Measurements from ENCODE around the gene PIK3CG. TPM values are rescaled to one million over a fixed set of nuclear protein-coding genes. Genes with fewer than 3 reads are reported as not detected.

PIK3CG gene
- total and polyA plus RNA-seq, 10 of the 15 experiments (the other 5 are each of a cell fraction or from before 2014, with no cell fraction given): 0.79 to 7.6 (median 5.2) TPM

DNA sequence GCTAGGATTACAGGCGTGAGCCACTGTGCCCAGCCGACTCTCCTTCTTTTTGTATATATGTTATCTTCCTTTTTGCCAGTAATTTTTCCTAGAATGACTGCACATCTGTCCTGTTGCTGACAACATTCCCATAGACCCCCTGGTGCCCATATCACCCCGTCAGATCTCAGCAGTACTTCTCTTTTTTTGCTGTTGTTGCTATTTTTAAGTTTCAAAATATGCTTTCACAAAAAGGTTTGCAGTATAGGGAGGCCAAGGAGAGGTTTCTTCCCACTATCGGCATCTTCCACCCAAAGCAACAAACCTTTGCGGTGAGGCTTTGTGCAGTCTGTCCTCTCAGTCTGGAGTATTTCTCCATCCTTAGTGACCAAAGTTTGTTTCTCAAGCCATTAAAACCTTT, 23.1 kb downstream of the PIK3CG start:
- in situ Hi-C loops (cut with MboI): no loop called here
- ATAC-seq (no peak), FAIRE-seq (no peak), DNase-seq (ENCODE audit: low read depth, low spot score) (no peak)
- WGBS (ENCODE audit: insufficient coverage, insufficient replicate concordance, low lambda C conversion rate, missing lambda C conversion rate): 84% methylated on average over 5 of the region's 5 CpGs
- H3K27me3 ChIP-seq (replicated peaks in 1 of 2; ENCODE audit: control insufficient read depth in 2 of 2, insufficient read depth in 2 of 2, low read length in 1 of 2): no peaks in the 10 kb centered on the region
- BruUV-seq (replicated peaks): no TSS peak
- ChIA-PET RAD21 (ENCODE audit: unreplicated experiment) (no interaction called here), SMC1A (ENCODE audit: uncharacterized antibody, unreplicated experiment) (no interaction called here), POLR2A (no interaction called here), CTCF (interaction anchor here (0.6 kb wide), 1 partner anchor 234 kb away, joined by 3 read pairs; no protein-coding TSS in a partner anchor)
- peaks cover 0 to 3% of the 10 kb centered on the region in 2 experiments; a peak in 2 of 4 replicates for H3K36me3 ChIP-seq (ENCODE audit: control insufficient read depth in 2 of 2, insufficient read depth in 2 of 2, low read length in 1 of 2)
- no peak overlapping the region for H3K4me2 ChIP-seq (ENCODE audit: control insufficient read depth, insufficient read depth)
- no peaks in the 10 kb centered on the region for H4K20me1 ChIP-seq (ENCODE audit: control insufficient read depth, insufficient read depth)
- intact Hi-C loops (cut with micrococcal nuclease; ENCODE audit: unreplicated experiment): no loop called here
- H3K9me3 ChIP-seq (replicated peaks; ENCODE audit: control insufficient read depth, insufficient read depth, low read length): no peaks in the 10 kb centered on the region; the same call in 2 of the 3 replicates
- peaks cover 16% of the 10 kb centered on the region for H3K4me1 ChIP-seq (ENCODE audit: control insufficient read depth, insufficient read depth, low read length)
- TF ChIP-seq ZNF274 (IDR thresholded peaks at IDR 0.05; ENCODE audit: insufficient read depth, insufficient read length): no peak
- no peak for TF ChIP-seq WRNIP1 (IDR thresholded peaks at IDR 0.05; ENCODE audit: borderline replicate concordance, low read depth, low read length)
- no peak for TF ChIP-seq CBX3 (IDR thresholded peaks at IDR 0.05; ENCODE audit: borderline replicate concordance, low read depth)
- TF ChIP-seq BRCA1 (IDR thresholded peaks at IDR 0.05; ENCODE audit: low read depth, low read length): no peak
- no peak for TF ChIP-seq CBFB (IDR thresholded peaks at IDR 0.05; ENCODE audit: low read depth)
- H3K9ac ChIP-seq (ENCODE audit: control insufficient read depth, insufficient read depth, low read length): no peak overlapping the region
- no peaks in the 10 kb centered on the region for H3K79me2 ChIP-seq (ENCODE audit: control insufficient read depth, insufficient read depth, low read length)
- H3K4me3 ChIP-seq: no peak overlapping the region
- no peak overlapping the region for H2AFZ ChIP-seq (ENCODE audit: control insufficient read depth, low read depth, low read length)
- H3K27ac ChIP-seq (ENCODE audit: control insufficient read depth, insufficient read depth): no peak overlapping the region

DNA sequence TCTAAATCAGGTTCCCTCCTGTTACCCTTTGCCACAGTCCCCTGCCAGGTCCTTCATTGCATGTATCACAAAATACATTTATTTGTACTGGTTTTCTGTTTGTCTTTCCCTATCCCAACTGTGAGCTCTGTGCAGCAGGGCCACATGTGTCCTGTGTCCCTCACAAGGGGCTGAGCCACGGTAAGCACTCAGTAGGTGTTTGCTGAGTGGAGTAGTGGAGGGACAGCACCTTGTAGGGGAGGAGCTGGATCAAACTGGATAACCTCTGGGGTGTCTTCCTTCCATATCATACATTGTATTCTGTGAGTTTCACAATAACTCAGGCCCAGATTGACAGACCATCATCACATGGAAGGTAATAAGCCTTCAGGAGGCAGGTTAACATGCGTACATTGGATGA, 25.9 kb downstream of the PIK3CG start:
- ChIA-PET CTCF (no interaction called here), SMC1A (ENCODE audit: uncharacterized antibody, unreplicated experiment) (interaction anchor here (1.0 kb wide), 1 partner anchor 278 kb away, joined by 3 read pairs; the partner anchor contains the start of gene HBP1), POLR2A (no interaction called here), RAD21 (ENCODE audit: unreplicated experiment) (interaction anchor here (0.7 kb wide), 1 partner anchor 261 kb away, joined by 3 read pairs; no protein-coding TSS in a partner anchor)
- in situ Hi-C loops (cut with MboI) (no loop called here), intact Hi-C loops (cut with micrococcal nuclease; ENCODE audit: unreplicated experiment) (no loop called here)
- Histone ChIP-seq H3K79me2 (ENCODE audit: control insufficient read depth, insufficient read depth, low read length) (no peaks in the 10 kb centered on the region), H3K27ac (ENCODE audit: control insufficient read depth, insufficient read depth) (no peak overlapping the region), H3K4me3 (no peak overlapping the region), H3K4me1 (ENCODE audit: control insufficient read depth, insufficient read depth, low read length) (peaks cover 28% of the 10 kb centered on the region), H3K36me3 (ENCODE audit: control insufficient read depth in 2 of 2, insufficient read depth in 2 of 2, low read length in 1 of 2) (peaks cover 0 to 3% of the 10 kb centered on the region in 2 experiments; a peak in 2 of 4 replicates), H4K20me1 (ENCODE audit: control insufficient read depth, insufficient read depth) (no peaks in the 10 kb centered on the region), H3K9ac (ENCODE audit: control insufficient read depth, insufficient read depth, low read length) (no peak overlapping the region), H3K9me3 (replicated peaks; ENCODE audit: control insufficient read depth, insufficient read depth, low read length) (no peaks in the 10 kb centered on the region), H3K27me3 (replicated peaks in 1 of 2; ENCODE audit: control insufficient read depth in 2 of 2, insufficient read depth in 2 of 2, low read length in 1 of 2) (no peaks in the 10 kb centered on the region), H2AFZ (ENCODE audit: control insufficient read depth, low read depth, low read length) (no peak overlapping the region), H3K4me2 (ENCODE audit: control insufficient read depth, insufficient read depth) (no peak overlapping the region)
- TF ChIP-seq KDM1A (IDR thresholded peaks at IDR 0.05; ENCODE audit: borderline replicate concordance) (no peak), KAT2A (conservative IDR thresholded peaks at IDR 0.05; ENCODE audit: control insufficient read depth, low read depth, low read length) (no peak), ZSCAN29 (IDR thresholded peaks at IDR 0.05) (no peak), ZNF24 (IDR thresholded peaks at IDR 0.05) (no peak), SUZ12 (IDR thresholded peaks at IDR 0.05; ENCODE audit: unreplicated experiment) (no peak), NRF1 (conservative IDR thresholded peaks at IDR 0.05; ENCODE audit: low read depth, low read length) (no peak), POLR2A (IDR thresholded peaks at IDR 0.05; ENCODE audit: low read depth, low read length) (no peak), RBBP5 (conservative IDR thresholded peaks at IDR 0.05) (no peak), FOS (IDR thresholded peaks at IDR 0.05; ENCODE audit: borderline replicate concordance, extremely low read depth, insufficient read length) (no peak), WRNIP1 (IDR thresholded peaks at IDR 0.05; ENCODE audit: borderline replicate concordance, low read depth, low read length) (no peak), NR2C2 (IDR thresholded peaks at IDR 0.05; ENCODE audit: borderline replicate concordance, control insufficient read depth, insufficient read length, low read depth) (no peak), SMC3 (IDR thresholded peaks at IDR 0.05; ENCODE audit: borderline replicate concordance, low read length) (no peak), LARP7 (IDR thresholded peaks at IDR 0.05) (no peak)
- TF ChIP-seq, protein P1, sequence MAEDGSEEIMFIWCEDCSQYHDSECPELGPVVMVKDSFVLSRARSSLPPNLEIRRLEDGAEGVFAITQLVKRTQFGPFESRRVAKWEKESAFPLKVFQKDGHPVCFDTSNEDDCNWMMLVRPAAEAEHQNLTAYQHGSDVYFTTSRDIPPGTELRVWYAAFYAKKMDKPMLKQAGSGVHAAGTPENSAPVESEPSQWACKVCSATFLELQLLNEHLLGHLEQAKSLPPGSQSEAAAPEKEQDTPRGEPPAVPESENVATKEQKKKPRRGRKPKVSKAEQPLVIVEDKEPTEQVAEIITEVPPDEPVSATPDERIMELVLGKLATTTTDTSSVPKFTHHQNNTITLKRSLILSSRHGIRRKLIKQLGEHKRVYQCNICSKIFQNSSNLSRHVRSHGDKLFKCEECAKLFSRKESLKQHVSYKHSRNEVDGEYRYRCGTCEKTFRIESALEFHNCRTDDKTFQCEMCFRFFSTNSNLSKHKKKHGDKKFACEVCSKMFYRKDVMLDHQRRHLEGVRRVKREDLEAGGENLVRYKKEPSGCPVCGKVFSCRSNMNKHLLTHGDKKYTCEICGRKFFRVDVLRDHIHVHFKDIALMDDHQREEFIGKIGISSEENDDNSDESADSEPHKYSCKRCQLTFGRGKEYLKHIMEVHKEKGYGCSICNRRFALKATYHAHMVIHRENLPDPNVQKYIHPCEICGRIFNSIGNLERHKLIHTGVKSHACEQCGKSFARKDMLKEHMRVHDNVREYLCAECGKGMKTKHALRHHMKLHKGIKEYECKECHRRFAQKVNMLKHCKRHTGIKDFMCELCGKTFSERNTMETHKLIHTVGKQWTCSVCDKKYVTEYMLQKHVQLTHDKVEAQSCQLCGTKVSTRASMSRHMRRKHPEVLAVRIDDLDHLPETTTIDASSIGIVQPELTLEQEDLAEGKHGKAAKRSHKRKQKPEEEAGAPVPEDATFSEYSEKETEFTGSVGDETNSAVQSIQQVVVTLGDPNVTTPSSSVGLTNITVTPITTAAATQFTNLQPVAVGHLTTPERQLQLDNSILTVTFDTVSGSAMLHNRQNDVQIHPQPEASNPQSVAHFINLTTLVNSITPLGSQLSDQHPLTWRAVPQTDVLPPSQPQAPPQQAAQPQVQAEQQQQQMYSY (CRISPR knock-in tag; IDR thresholded peaks at IDR 0.05): no peak
- FAIRE-seq (no peak), DNase-seq (ENCODE audit: low read depth, low spot score) (no peak), ATAC-seq (no peak)
- BruUV-seq (replicated peaks): no TSS peak
- WGBS (ENCODE audit: insufficient coverage, insufficient replicate concordance, low lambda C conversion rate, missing lambda C conversion rate): 69% methylated on average over 2 of the region's 2 CpGs
